ENCODE results near the gene ABCC6.
"Not testable (repeated sequence)": the region's sequence is repeated elsewhere in the genome, so short reads cannot be mapped to it uniquely, and the experiment has no call there.

- not testable (repeated sequence) for TF ChIP-seq CTCF, POLR2A (IDR thresholded peaks at IDR 0.05)
These were observed 32.3 kb downstream of the ABCC6 start for GRCh38 chr16:16190966-16191365.

All from testis (tissue), 2 donors.